Gastrocnemius medialis (tissue), 4 donors: ENCODE data around the gene IGF2.

Source experiments
- POLR2A ChIP-seq, 2 donors: fragments of 450-650 bp; IDR thresholded peaks; one replicate each; pipeline ENCODE4 v1.6.1; 2017; ENCODE audit warnings: antibody characterized with exemption in 2 of 2, mild to moderate bottlenecking in 2 of 2, moderate library complexity in 2 of 2
- TF ChIP-seq, protein P1 (sequence below), 5 experiments: fragments of 450-650 bp in 3 of 5; fragments of 200-600 bp in 2 of 5; sonication (generic) in 2 of 5; IDR thresholded peaks in 4 of 5; conservative IDR thresholded peaks in 1 of 5; 1 replicate in 4 of 5; 2 replicates in 1 of 5; pipeline ENCODE4 v1.5.1; 2016 to 2019; ENCODE audit warnings: antibody characterized with exemption in 5 of 5, mild to moderate bottlenecking in 3 of 5, moderate library complexity in 3 of 5

DNA sequence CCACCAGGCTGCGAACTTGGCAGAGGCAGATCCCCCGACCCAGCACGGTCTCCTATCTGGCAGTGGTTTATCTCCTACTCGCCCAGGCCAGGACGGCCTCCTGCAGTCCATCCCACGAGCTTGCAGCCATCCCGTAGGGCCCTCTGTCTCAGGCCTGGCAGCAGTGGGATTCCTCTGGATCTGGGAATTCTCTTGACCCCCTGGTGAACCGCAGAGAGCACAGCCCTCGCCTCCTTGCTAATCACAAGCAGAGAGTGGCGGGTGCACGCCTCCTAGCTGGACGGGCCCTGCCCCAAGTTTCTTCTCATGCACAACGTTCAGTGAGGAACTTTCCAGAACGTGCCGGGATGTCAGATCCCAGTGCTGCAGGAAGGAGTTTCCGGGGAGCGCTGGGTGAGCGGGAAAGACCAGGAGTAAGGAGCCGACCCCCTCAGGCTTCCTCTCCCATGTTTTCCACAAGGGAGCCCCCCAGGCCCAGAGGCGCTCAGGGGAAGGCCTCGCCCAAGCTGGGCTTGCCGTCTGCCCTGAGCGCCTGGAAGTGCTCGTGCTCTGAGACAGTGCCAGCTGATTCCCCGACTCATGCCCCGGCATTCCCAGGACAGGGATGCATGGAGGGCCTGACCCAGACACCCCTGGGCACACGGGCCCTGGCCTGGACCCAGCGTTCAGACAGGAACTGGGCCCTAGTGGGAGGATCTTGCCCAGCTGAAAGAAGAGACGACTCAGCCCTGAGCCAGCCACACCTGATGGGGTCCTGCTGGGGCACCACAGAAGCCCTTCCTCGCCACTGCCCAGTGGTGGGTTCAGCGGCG is 24.6 kb downstream of the IGF2 start:
- TF ChIP-seq, protein P1, sequence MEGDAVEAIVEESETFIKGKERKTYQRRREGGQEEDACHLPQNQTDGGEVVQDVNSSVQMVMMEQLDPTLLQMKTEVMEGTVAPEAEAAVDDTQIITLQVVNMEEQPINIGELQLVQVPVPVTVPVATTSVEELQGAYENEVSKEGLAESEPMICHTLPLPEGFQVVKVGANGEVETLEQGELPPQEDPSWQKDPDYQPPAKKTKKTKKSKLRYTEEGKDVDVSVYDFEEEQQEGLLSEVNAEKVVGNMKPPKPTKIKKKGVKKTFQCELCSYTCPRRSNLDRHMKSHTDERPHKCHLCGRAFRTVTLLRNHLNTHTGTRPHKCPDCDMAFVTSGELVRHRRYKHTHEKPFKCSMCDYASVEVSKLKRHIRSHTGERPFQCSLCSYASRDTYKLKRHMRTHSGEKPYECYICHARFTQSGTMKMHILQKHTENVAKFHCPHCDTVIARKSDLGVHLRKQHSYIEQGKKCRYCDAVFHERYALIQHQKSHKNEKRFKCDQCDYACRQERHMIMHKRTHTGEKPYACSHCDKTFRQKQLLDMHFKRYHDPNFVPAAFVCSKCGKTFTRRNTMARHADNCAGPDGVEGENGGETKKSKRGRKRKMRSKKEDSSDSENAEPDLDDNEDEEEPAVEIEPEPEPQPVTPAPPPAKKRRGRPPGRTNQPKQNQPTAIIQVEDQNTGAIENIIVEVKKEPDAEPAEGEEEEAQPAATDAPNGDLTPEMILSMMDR (IDR thresholded peaks at IDR 0.05 in 4 of 5, conservative IDR thresholded peaks at IDR 0.05 in 1 of 5), result no peak
- TF ChIP-seq POLR2A (IDR thresholded peaks at IDR 0.05), result no peak
